ENCODE data around the gene ZFR2.

Gene ZFR2

GRCh38 chr19:3804429-3804828 lies 64.4 kb downstream of the ZFR2 start:
- in situ Hi-C loops (cut with HindIII; ENCODE audit: low pct_ligation_motif_present, low pct_unique_long_range_greater_than_20kb, low sequenced_read_pairs): no loop called here
- no peak for DNase-seq

- no peak for DNase-seq
- in situ Hi-C loops (cut with HindIII; ENCODE audit: low pct_ligation_motif_present, low pct_unique_long_range_greater_than_20kb, low sequenced_read_pairs): no loop called here
Observed at GRCh38 chr19:3803986-3804385, 64.9 kb downstream of the ZFR2 start.

GRCh38 chr19:3803114-3803888 lies 65.5 kb downstream of the ZFR2 start:
- DNase-seq: no peak
- in situ Hi-C loops (cut with HindIII; ENCODE audit: low pct_ligation_motif_present, low pct_unique_long_range_greater_than_20kb, low sequenced_read_pairs): no loop called here

- in situ Hi-C loops (cut with HindIII; ENCODE audit: low pct_ligation_motif_present, low pct_unique_long_range_greater_than_20kb, low sequenced_read_pairs): no loop called here
- DNase-seq: no peak
Observed at GRCh38 chr19:3801412-3802096, 67.3 kb downstream of the ZFR2 start.

GRCh38 chr19:3800996-3801395 lies 67.8 kb downstream of the ZFR2 start:
- DNase-seq: no peak
- in situ Hi-C loops (cut with HindIII; ENCODE audit: low pct_ligation_motif_present, low pct_unique_long_range_greater_than_20kb, low sequenced_read_pairs): no loop called here

- in situ Hi-C loops (cut with HindIII; ENCODE audit: low pct_ligation_motif_present, low pct_unique_long_range_greater_than_20kb, low sequenced_read_pairs): no loop called here
- no peak for DNase-seq
Observed at GRCh38 chr19:3798137-3798536, 70.7 kb downstream of the ZFR2 start.

GRCh38 chr19:3796358-3796757 lies 72.5 kb downstream of the ZFR2 start:
- DNase-seq: no peak
- in situ Hi-C loops (cut with HindIII; ENCODE audit: low pct_ligation_motif_present, low pct_unique_long_range_greater_than_20kb, low sequenced_read_pairs): no loop called here

GRCh38 chr19:3793799-3794198 lies 75.0 kb downstream of the ZFR2 start:
- in situ Hi-C loops (cut with HindIII; ENCODE audit: low pct_ligation_motif_present, low pct_unique_long_range_greater_than_20kb, low sequenced_read_pairs): no loop called here
- DNase-seq: no peak

- no peak for DNase-seq
- in situ Hi-C loops (cut with HindIII; ENCODE audit: low pct_ligation_motif_present, low pct_unique_long_range_greater_than_20kb, low sequenced_read_pairs): no loop called here
Observed at GRCh38 chr19:3792114-3792513, 76.7 kb downstream of the ZFR2 start.

GRCh38 chr19:3790941-3791340 lies 77.9 kb downstream of the ZFR2 start:
- in situ Hi-C loops (cut with HindIII; ENCODE audit: low pct_ligation_motif_present, low pct_unique_long_range_greater_than_20kb, low sequenced_read_pairs): no loop called here
- no peak for DNase-seq

GRCh38 chr19:3790209-3790734 lies 78.6 kb downstream of the ZFR2 start:
- DNase-seq: no peak
- in situ Hi-C loops (cut with HindIII; ENCODE audit: low pct_ligation_motif_present, low pct_unique_long_range_greater_than_20kb, low sequenced_read_pairs): no loop called here

GRCh38 chr19:3788996-3789778 lies 79.7 kb downstream of the ZFR2 start:
- in situ Hi-C loops (cut with HindIII; ENCODE audit: low pct_ligation_motif_present, low pct_unique_long_range_greater_than_20kb, low sequenced_read_pairs): no loop called here
- no peak for DNase-seq

- in situ Hi-C loops (cut with HindIII; ENCODE audit: low pct_ligation_motif_present, low pct_unique_long_range_greater_than_20kb, low sequenced_read_pairs): no loop called here
- no peak for DNase-seq
Observed at GRCh38 chr19:3785938-3786824, 82.7 kb downstream of the ZFR2 start, which contains the start of gene MATK. Gene MATK, minus strand, starts transcription at chr19:3786381. Its CDS starts 1,246 bp downstream, at chr19:3785135.

- no peak for DNase-seq
- in situ Hi-C loops (cut with HindIII; ENCODE audit: low pct_ligation_motif_present, low pct_unique_long_range_greater_than_20kb, low sequenced_read_pairs): no loop called here
Observed at GRCh38 chr19:3785451-3785937, 83.3 kb downstream of the ZFR2 start.

- in situ Hi-C loops (cut with HindIII; ENCODE audit: low pct_ligation_motif_present, low pct_unique_long_range_greater_than_20kb, low sequenced_read_pairs): no loop called here
- DNase-seq: peak; percentile 48
Observed at GRCh38 chr19:3784607-3785450, 84.0 kb downstream of the ZFR2 start.

- DNase-seq: no peak
- in situ Hi-C loops (cut with HindIII; ENCODE audit: low pct_ligation_motif_present, low pct_unique_long_range_greater_than_20kb, low sequenced_read_pairs): no loop called here
Observed at GRCh38 chr19:3783660-3784584, 84.9 kb downstream of the ZFR2 start.

Data from ACHN (cell line).